H1 (cell line): ENCODE measurements around the gene KDM8. TPM values are rescaled to one million over a fixed set of nuclear protein-coding genes. Genes with fewer than 3 reads are reported as not detected.

Experiments
- polyA plus RNA-seq, 7 experiments: library from polyadenylated mRNA; depleted of rRNA in 3 of 7; stranded (reverse) in 5 of 7; unstranded in 2 of 7; fragments of >200 nt in 5 of 7; fragments of 200-250 nt in 2 of 7; gene quantifications; 1 replicate in 5 of 7; 2 replicates in 1 of 7; 4 replicates in 1 of 7; pipeline versions ENCODE4 v1.2.1 to v1.2.3, GENCODE V29; 2011 to 2013; ENCODE audit warnings: missing spikeins in 2 of 7, mixed read lengths in 2 of 7
- total RNA-seq: library from RNA; stranded (reverse); fragmentation: NEBNext Ultra II Directional; extraction: Animal tissue kit (Norgen Biotek cat#: 25700); gene quantifications from 2 replicates; pipeline ENCODE4 v1.2.1, GENCODE V29; 2021
- TF ChIP-seq, protein P1 (sequence below): IDR thresholded peaks from 2 replicates; pipeline ENCODE4 v1.6.1; 2011; ENCODE audit warnings: low read length, improper control_type of control experiment

The KDM8 gene
- total and polyA plus RNA-seq, 2 of the 8 experiments (the other 6 are each of a cell fraction or from before 2014, with no cell fraction given), result 10.3 to 12.8 TPM

GRCh38 chr16:27228621-27229501, 25.5 kb downstream of the KDM8 start (continued):
- TF ChIP-seq, protein P1, sequence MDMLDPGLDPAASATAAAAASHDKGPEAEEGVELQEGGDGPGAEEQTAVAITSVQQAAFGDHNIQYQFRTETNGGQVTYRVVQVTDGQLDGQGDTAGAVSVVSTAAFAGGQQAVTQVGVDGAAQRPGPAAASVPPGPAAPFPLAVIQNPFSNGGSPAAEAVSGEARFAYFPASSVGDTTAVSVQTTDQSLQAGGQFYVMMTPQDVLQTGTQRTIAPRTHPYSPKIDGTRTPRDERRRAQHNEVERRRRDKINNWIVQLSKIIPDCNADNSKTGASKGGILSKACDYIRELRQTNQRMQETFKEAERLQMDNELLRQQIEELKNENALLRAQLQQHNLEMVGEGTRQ, result no peak
